Endothelial cell of umbilical vein (primary cell): ENCODE data around the gene CACNA2D1.

Experiments
- EZH2 ChIP-seq: IDR thresholded peaks from 2 replicates; pipeline ENCODE4 v1.6.1; 2012; ENCODE audit warnings: borderline replicate concordance, low read depth, mild to moderate bottlenecking, moderate library complexity, low read length, inconsistent platforms; ENCODE audit not compliant: severe bottlenecking
- FOS ChIP-seq: IDR thresholded peaks from 2 replicates; pipeline ENCODE4 v1.6.1; 2011; ENCODE audit warnings: mild to moderate bottlenecking, low read length, moderate library complexity, borderline replicate concordance; ENCODE audit not compliant: insufficient read depth
- GATA2 ChIP-seq: IDR thresholded peaks from 2 replicates; pipeline ENCODE4 v1.7.0; 2011; ENCODE audit warnings: low read depth, mild to moderate bottlenecking, moderate library complexity, mixed read lengths, low read length; ENCODE audit not compliant: insufficient read length, insufficient read depth
- JUN ChIP-seq: IDR thresholded peaks from 2 replicates; pipeline ENCODE4 v1.6.1; 2011; ENCODE audit warnings: borderline replicate concordance, low read depth; ENCODE audit not compliant: insufficient read length, insufficient read depth
- MYC ChIP-seq: IDR thresholded peaks from one replicate; pipeline ENCODE4 v1.6.1; 2011; ENCODE audit warnings: mild to moderate bottlenecking, low read depth, low read length
- POLR2A ChIP-seq: IDR thresholded peaks from 2 replicates; pipeline ENCODE4 v1.6.1; 2012; ENCODE audit warnings: low read depth, mild to moderate bottlenecking, control low read depth, low read length
- POLR2AphosphoS5 ChIP-seq: IDR thresholded peaks from 2 replicates; pipeline ENCODE4 v1.6.1; 2012; ENCODE audit warnings: low read depth, mild to moderate bottlenecking, control low read depth, low read length, moderate library complexity; ENCODE audit not compliant: insufficient read depth
- TF ChIP-seq, protein P1 (sequence below), 2 donors: IDR thresholded peaks; 1 replicate in 1 of 2; 2 replicates in 1 of 2; pipeline ENCODE4 v1.5.1; 2011; ENCODE audit warnings: low read length in 2 of 2, mild to moderate bottlenecking in 2 of 2, moderate library complexity in 2 of 2, control low read depth in 1 of 2, inconsistent platforms in 1 of 2, low read depth in 1 of 2; ENCODE audit not compliant: insufficient read depth in 1 of 2; ENCODE audit errors: extremely low read depth in 1 of 2
- TF ChIP-seq, protein P2 (sequence below): IDR thresholded peaks from 2 replicates; pipeline ENCODE4 v1.6.1; 2011; ENCODE audit not compliant: insufficient read depth, insufficient read length

DNA sequence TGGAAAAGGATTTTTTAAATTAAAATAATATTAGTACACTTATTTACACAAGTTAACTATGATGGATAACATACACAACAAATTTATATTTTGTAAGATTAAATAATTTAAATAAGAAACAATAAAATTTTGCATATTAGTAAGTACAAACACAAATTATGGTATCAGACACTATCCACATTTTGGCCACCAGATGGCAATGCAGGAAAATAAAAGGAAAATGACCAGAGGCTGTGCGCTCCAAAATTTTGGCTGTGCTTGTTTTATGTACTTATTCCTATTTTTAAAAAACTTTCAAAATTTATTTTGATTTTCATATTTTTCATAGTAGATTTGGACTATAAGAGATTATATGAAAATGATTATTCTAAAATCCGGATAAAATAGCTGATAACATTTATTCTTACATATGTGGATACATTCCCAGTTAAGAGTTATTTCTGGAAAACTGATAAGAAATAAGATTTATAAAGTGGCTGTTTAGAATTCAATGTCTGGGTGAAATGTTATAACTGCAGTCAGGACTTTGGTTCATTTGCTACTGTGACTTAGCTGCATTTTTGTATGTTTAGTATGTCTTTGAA is 399.0 kb downstream of the CACNA2D1 start:
- TF ChIP-seq EZH2 (no peak), POLR2A (no peak), POLR2AphosphoS5 (no peak), MYC (no peak), JUN (no peak), FOS (no peak), GATA2 (no peak)
- TF ChIP-seq, protein P1, sequence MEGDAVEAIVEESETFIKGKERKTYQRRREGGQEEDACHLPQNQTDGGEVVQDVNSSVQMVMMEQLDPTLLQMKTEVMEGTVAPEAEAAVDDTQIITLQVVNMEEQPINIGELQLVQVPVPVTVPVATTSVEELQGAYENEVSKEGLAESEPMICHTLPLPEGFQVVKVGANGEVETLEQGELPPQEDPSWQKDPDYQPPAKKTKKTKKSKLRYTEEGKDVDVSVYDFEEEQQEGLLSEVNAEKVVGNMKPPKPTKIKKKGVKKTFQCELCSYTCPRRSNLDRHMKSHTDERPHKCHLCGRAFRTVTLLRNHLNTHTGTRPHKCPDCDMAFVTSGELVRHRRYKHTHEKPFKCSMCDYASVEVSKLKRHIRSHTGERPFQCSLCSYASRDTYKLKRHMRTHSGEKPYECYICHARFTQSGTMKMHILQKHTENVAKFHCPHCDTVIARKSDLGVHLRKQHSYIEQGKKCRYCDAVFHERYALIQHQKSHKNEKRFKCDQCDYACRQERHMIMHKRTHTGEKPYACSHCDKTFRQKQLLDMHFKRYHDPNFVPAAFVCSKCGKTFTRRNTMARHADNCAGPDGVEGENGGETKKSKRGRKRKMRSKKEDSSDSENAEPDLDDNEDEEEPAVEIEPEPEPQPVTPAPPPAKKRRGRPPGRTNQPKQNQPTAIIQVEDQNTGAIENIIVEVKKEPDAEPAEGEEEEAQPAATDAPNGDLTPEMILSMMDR (IDR thresholded peaks at IDR 0.05; ENCODE audit: extremely low read depth in 1 of 2, insufficient read depth in 1 of 2, low read depth in 1 of 2, low read length in 2 of 2) = peak; percentile 36
- TF ChIP-seq, protein P2, sequence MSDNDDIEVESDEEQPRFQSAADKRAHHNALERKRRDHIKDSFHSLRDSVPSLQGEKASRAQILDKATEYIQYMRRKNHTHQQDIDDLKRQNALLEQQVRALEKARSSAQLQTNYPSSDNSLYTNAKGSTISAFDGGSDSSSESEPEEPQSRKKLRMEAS = no peak
